H9 (cell line): ENCODE measurements around the gene ARF1. TPM values are rescaled to one million over a fixed set of nuclear protein-coding genes. Genes with fewer than 3 reads are reported as not detected.

Experiments
- DNase-seq: peaks from one replicate; pipeline ENCODE4 v3.0.0-alpha.2; 2017
- H2AFZ ChIP-seq: one replicate; pipeline ENCODE4 v1.6.1; 2013; ENCODE audit warnings: mild to moderate bottlenecking, low read length, control low read depth, moderate library complexity
- H2AK5ac ChIP-seq: 2 replicates; pipeline ENCODE4 v1.6.1; 2013; ENCODE audit warnings: low read length, control low read depth, mixed read lengths; ENCODE audit not compliant: insufficient read length
- H2BK120ac ChIP-seq: one replicate; pipeline ENCODE4 v1.6.1; 2013; ENCODE audit warnings: low read depth, mild to moderate bottlenecking, low read length, control low read depth, inconsistent platforms; ENCODE audit not compliant: poor library complexity, severe bottlenecking
- H2BK12ac ChIP-seq: 2 replicates; pipeline ENCODE4 v1.6.1; 2013; ENCODE audit warnings: low read length, control low read depth, mixed read lengths, low read depth; ENCODE audit not compliant: insufficient read length
- H2BK15ac ChIP-seq: 2 replicates; pipeline ENCODE4 v1.6.1; 2013; ENCODE audit warnings: low read depth, low read length, control low read depth
- H2BK20ac ChIP-seq: one replicate; pipeline ENCODE4 v1.6.1; 2013; ENCODE audit warnings: low read depth, mild to moderate bottlenecking, low read length, control low read depth, inconsistent platforms; ENCODE audit not compliant: poor library complexity, severe bottlenecking
- H2BK5ac ChIP-seq: 2 replicates; pipeline ENCODE4 v1.6.1; 2013; ENCODE audit warnings: low read length, control low read depth, mixed read lengths; ENCODE audit not compliant: insufficient read length
- H3K14ac ChIP-seq: 2 replicates; pipeline ENCODE4 v1.6.1; 2013; ENCODE audit warnings: low read length, control low read depth; ENCODE audit not compliant: insufficient read depth
- H3K18ac ChIP-seq: 2 replicates; pipeline ENCODE4 v1.6.1; 2013; ENCODE audit warnings: low read depth, mild to moderate bottlenecking, mixed read lengths, low read length, control low read depth; ENCODE audit not compliant: insufficient read length
- H3K23ac ChIP-seq: 2 replicates; pipeline ENCODE4 v1.6.1; 2013; ENCODE audit warnings: low read length, control low read depth, mixed read lengths, low read depth; ENCODE audit not compliant: insufficient read length
- H3K23me2 ChIP-seq: 2 replicates; pipeline ENCODE4 v1.6.1; 2013; ENCODE audit warnings: low read depth, mild to moderate bottlenecking, mixed read lengths, low read length, control low read depth; ENCODE audit not compliant: insufficient read length, poor library complexity, severe bottlenecking
- H3K27ac ChIP-seq: 2 replicates; pipeline ENCODE4 v1.5.1; 2013; ENCODE audit warnings: low read length, control low read depth, mixed read lengths, low read depth; ENCODE audit not compliant: insufficient read length
- H3K27me3 ChIP-seq: 2 replicates; pipeline ENCODE4 v1.6.1; 2013; ENCODE audit warnings: low read length, control low read depth, inconsistent platforms; ENCODE audit not compliant: insufficient read depth
- H3K4ac ChIP-seq: 2 replicates; pipeline ENCODE4 v1.6.1; 2013; ENCODE audit warnings: low read depth, mild to moderate bottlenecking, control low read depth, inconsistent platforms, low read length, moderate library complexity
- H3K4me1 ChIP-seq: 2 replicates; pipeline ENCODE4 v1.6.1; 2013; ENCODE audit warnings: low read length, control low read depth, inconsistent platforms; ENCODE audit not compliant: insufficient read depth
- H3K4me2 ChIP-seq: 2 replicates; pipeline ENCODE4 v1.6.1; 2013; ENCODE audit warnings: low read length, control low read depth, mixed read lengths; ENCODE audit not compliant: insufficient read length, insufficient read depth
- H3K56ac ChIP-seq: 2 replicates; pipeline ENCODE4 v1.6.1; 2013; ENCODE audit warnings: low read depth, mild to moderate bottlenecking, mixed read lengths, low read length, control low read depth; ENCODE audit not compliant: insufficient read length
- H3K79me1 ChIP-seq: 2 replicates; pipeline ENCODE4 v1.6.1; 2013; ENCODE audit warnings: low read depth, mild to moderate bottlenecking, moderate library complexity, low read length, control low read depth, inconsistent platforms; ENCODE audit not compliant: insufficient read depth, poor library complexity, severe bottlenecking
- H3K79me2 ChIP-seq: 2 replicates; pipeline ENCODE4 v1.6.1; 2013; ENCODE audit warnings: low read length, control low read depth, inconsistent platforms; ENCODE audit not compliant: insufficient read depth
- H3K9ac ChIP-seq: 2 replicates; pipeline ENCODE4 v1.6.1; 2013; ENCODE audit warnings: low read length, control low read depth, mixed read lengths; ENCODE audit not compliant: insufficient read length; ENCODE audit errors: extremely low read depth
- H3K9me3 ChIP-seq: one replicate; pipeline ENCODE4 v1.6.1; 2013; ENCODE audit warnings: low read depth, low read length, inconsistent platforms; ENCODE audit not compliant: control insufficient read depth
- H3T11ph ChIP-seq: one replicate; pipeline ENCODE4 v1.6.1; 2013; ENCODE audit warnings: mild to moderate bottlenecking, low read length, control low read depth, inconsistent platforms
- H4K20me1 ChIP-seq: one replicate; pipeline ENCODE4 v1.6.1; 2013; ENCODE audit not compliant: control insufficient read depth, insufficient read length, insufficient read depth
- H4K5ac ChIP-seq: 2 replicates; pipeline ENCODE4 v1.6.1; 2013; ENCODE audit warnings: low read depth, mild to moderate bottlenecking, mixed read lengths, low read length, control low read depth; ENCODE audit not compliant: insufficient read length
- H4K8ac ChIP-seq: replicated peaks from 2 replicates; pipeline ENCODE4 v1.6.1; 2013; ENCODE audit warnings: low read length, control low read depth, mixed read lengths, low read depth; ENCODE audit not compliant: insufficient read length
- H4K91ac ChIP-seq: 2 replicates; pipeline ENCODE4 v1.6.1; 2013; ENCODE audit warnings: low read depth, mild to moderate bottlenecking, moderate library complexity, mixed read lengths, low read length, control low read depth; ENCODE audit not compliant: insufficient read length
- H3K27ac Mint-ChIP-seq, 3 experiments: 2 replicates in 2 of 3; 3 replicates in 1 of 3; pipeline ENCODE4 v1.8.0; 2020 to 2021; ENCODE audit warnings: mixed read lengths in 3 of 3, mild to moderate bottlenecking in 1 of 3, moderate library complexity in 1 of 3
- H3K27me3 Mint-ChIP-seq: 2 replicates; pipeline ENCODE4 v1.8.0; 2021; ENCODE audit warnings: low read depth, mild to moderate bottlenecking, moderate library complexity, mixed read lengths
- H3K36me3 Mint-ChIP-seq, 3 experiments: 2 replicates in 2 of 3; 3 replicates in 1 of 3; pipeline ENCODE4 v1.8.0; 2020 to 2021; ENCODE audit warnings: low read depth in 3 of 3, mixed read lengths in 3 of 3; ENCODE audit not compliant: insufficient read depth in 1 of 3
- H3K4me1 Mint-ChIP-seq, 2 experiments: 2 replicates each; pipeline ENCODE4 v1.8.0; 2020; ENCODE audit warnings: mixed read lengths in 2 of 2
- H3K4me3 Mint-ChIP-seq, 2 experiments: 2 replicates in 1 of 2; 3 replicates in 1 of 2; pipeline ENCODE4 v1.8.0; 2020 to 2021; ENCODE audit warnings: mild to moderate bottlenecking in 2 of 2, mixed read lengths in 2 of 2, moderate library complexity in 1 of 2
- H3K9me3 Mint-ChIP-seq, 2 experiments: 2 replicates in 1 of 2; 3 replicates in 1 of 2; pipeline ENCODE4 v1.8.0; 2020; ENCODE audit warnings: mild to moderate bottlenecking in 2 of 2, mixed read lengths in 2 of 2, moderate library complexity in 1 of 2
- CTCF ChIP-seq: fragments of 200-600 bp; sonication (generic); conservative IDR thresholded peaks from 3 replicates; pipeline ENCODE4 v1.8.0; 2021; ENCODE audit warnings: antibody characterized with exemption, mild to moderate bottlenecking
- WGBS: extraction: QIAGEN DNeasy Blood & Tissue Kit; methylation state at CpG from one replicate; pipeline ENCODE4 v1.1.7; 2013; ENCODE audit warnings: missing lambda C conversion rate, low lambda C conversion rate, mixed read lengths; ENCODE audit not compliant: insufficient read length; ENCODE audit errors: extremely low coverage; 5-methylcytosine and 5-hydroxymethylcytosine counted together
- total RNA-seq: library from RNA; stranded (reverse); gene quantifications from 2 replicates; pipeline ENCODE4 v1.2.1, GENCODE V29; 2021

The ARF1 gene
- total RNA-seq, 1 experiment from 2014 or later, result 258 TPM

GRCh38 chr1:228146417-228147150, 64.1 kb downstream of the ARF1 start:
- no peak overlapping the region for H3K18ac ChIP-seq
- H2BK5ac ChIP-seq, result no peak overlapping the region
- no CpG with 5 or more reads among the region's 18 CpGs for WGBS
- H3K56ac ChIP-seq, result no peak overlapping the region
- no peaks in the 10 kb centered on the region for H3K23me2 ChIP-seq
- Mint-ChIP-seq H3K36me3 (no peaks in the 10 kb centered on the region; a peak in 1 of 7 replicates), H3K4me1 (peaks cover 0 to 11% of the 10 kb centered on the region in 2 experiments; a peak in 2 of 4 replicates), H3K4me3 (no peak overlapping the region), H3K27me3 (no peaks in the 10 kb centered on the region), H3K9me3 (no peaks in the 10 kb centered on the region), H3K27ac (no peak overlapping the region)
- no peak overlapping the region for H3K4me2 ChIP-seq
- H3K27me3 ChIP-seq, result no peaks in the 10 kb centered on the region
- peaks cover 3% of the 10 kb centered on the region for H3K79me1 ChIP-seq
- no peak overlapping the region for H4K5ac ChIP-seq
- no peak overlapping the region for H2BK120ac ChIP-seq
- H3K9ac ChIP-seq, result no peak overlapping the region
- TF ChIP-seq CTCF, result no peak
- no peak overlapping the region for H2BK20ac ChIP-seq
- H2AK5ac ChIP-seq, result no peak overlapping the region
- H4K20me1 ChIP-seq, result peaks cover 2% of the 10 kb centered on the region
- no peak overlapping the region for H3K4ac ChIP-seq
- no peak overlapping the region for H3K23ac ChIP-seq
- no peak for DNase-seq
- no peak overlapping the region for H2BK15ac ChIP-seq
- no peak overlapping the region for H4K91ac ChIP-seq
- H4K8ac ChIP-seq, result no peak overlapping the region
- H3K4me1 ChIP-seq, result no peaks in the 10 kb centered on the region
- no peak overlapping the region for H3K27ac ChIP-seq
- no peaks in the 10 kb centered on the region for H3K9me3 ChIP-seq
- no peak overlapping the region for H3K14ac ChIP-seq
- no peak overlapping the region for H2BK12ac ChIP-seq
- peaks cover 9% of the 10 kb centered on the region; the same call in 1 of the 2 replicates for H3K79me2 ChIP-seq
- no peak overlapping the region for H2AFZ ChIP-seq
- no peak overlapping the region for H3T11ph ChIP-seq
